ENCODE results near the gene DDX3X. TPM values are rescaled to one million over a fixed set of nuclear protein-coding genes. Genes with fewer than 3 reads are reported as not detected.

DDX3X gene
- polyA plus RNA-seq, 3 donors, result 165 to 280 (median 200) TPM

- H3K36me3 Mint-ChIP-seq, result no peaks in the 10 kb centered on the region
- no peaks in the 10 kb centered on the region for H3K27me3 ChIP-seq (ENCODE audit: control insufficient read depth in 2 of 2, insufficient read depth in 2 of 2, low read length in 2 of 2)
- H3K79me2 ChIP-seq (ENCODE audit: insufficient read depth, low read length), result no peaks in the 10 kb centered on the region
- WGBS (ENCODE audit: insufficient coverage), result no CpG with 5 or more reads among the region's 1 CpG
- peaks cover 0 to 32% (median 0%) of the 10 kb centered on the region in 3 donors for H3K27me3 Mint-ChIP-seq (ENCODE audit: low read depth in 3 of 3)
- no peak overlapping the region for H3K27ac ChIP-seq (ENCODE audit: low read depth in 1 of 2, low read length in 2 of 2)
- no peak overlapping the region for H3K9ac ChIP-seq (ENCODE audit: insufficient read depth, low read length, poor library complexity, severe bottlenecking)
- no peak overlapping the region for H2AFZ ChIP-seq (ENCODE audit: insufficient read depth, low read depth, low read length, poor library complexity, severe bottlenecking)
- peaks cover 20 to 26% of the 10 kb centered on the region in 2 donors for H3K4me1 ChIP-seq (ENCODE audit: control insufficient read depth in 1 of 2, insufficient read depth in 2 of 2, low read length in 2 of 2)
- H3K36me3 ChIP-seq (replicated peaks in 1 of 2; ENCODE audit: control insufficient read depth in 1 of 2, insufficient read depth in 2 of 2, low read length in 2 of 2), result no peaks in the 10 kb centered on the region
- no peaks in the 10 kb centered on the region for H3K9me3 ChIP-seq (replicated peaks in 1 of 2; ENCODE audit: control insufficient read depth in 1 of 2, insufficient read depth in 1 of 2, low read length in 2 of 2)
- H3K4me2 ChIP-seq (replicated peaks; ENCODE audit: extremely low read depth, low read length, poor library complexity, severe bottlenecking), result no peak overlapping the region
- intact Hi-C loops (cut with micrococcal nuclease), result no loop called here
- H3K27ac Mint-ChIP-seq, result no peak overlapping the region
- no peak overlapping the region for H3K4me3 ChIP-seq (replicated peaks in 1 of 3; ENCODE audit: low read depth in 2 of 3, low read length in 3 of 3)
- H3K4me1 Mint-ChIP-seq, result peaks cover 17% of the 10 kb centered on the region
- no peak for DNase-seq
- peaks cover 0 to 5% (median 0%) of the 10 kb centered on the region in 7 donors for H3K9me3 Mint-ChIP-seq
- no peaks in the 10 kb centered on the region for H4K20me1 ChIP-seq (ENCODE audit: insufficient read depth, low read length)
- no peak for TF ChIP-seq CTCF (IDR thresholded peaks at IDR 0.05)
- no peak overlapping the region for H3K4me3 Mint-ChIP-seq
Measured at GRCh38 chrX:41312786-41313185, 21.2 kb upstream of the DDX3X start.

GRCh38 chrX:41313419-41313818, 20.5 kb upstream of the DDX3X start:
- peaks cover 18% of the 10 kb centered on the region for H3K4me1 Mint-ChIP-seq
- Histone ChIP-seq H4K20me1 (ENCODE audit: insufficient read depth, low read length) (no peaks in the 10 kb centered on the region), H3K4me3 (replicated peaks in 1 of 3; ENCODE audit: low read depth in 2 of 3, low read length in 3 of 3) (no peak overlapping the region), H3K4me1 (ENCODE audit: control insufficient read depth in 1 of 2, insufficient read depth in 2 of 2, low read length in 2 of 2) (peaks cover 27 to 31% of the 10 kb centered on the region in 2 donors), H2AFZ (ENCODE audit: insufficient read depth, low read depth, low read length, poor library complexity, severe bottlenecking) (no peak overlapping the region), H3K9me3 (replicated peaks in 1 of 2; ENCODE audit: control insufficient read depth in 1 of 2, insufficient read depth in 1 of 2, low read length in 2 of 2) (no peaks in the 10 kb centered on the region), H3K79me2 (ENCODE audit: insufficient read depth, low read length) (no peaks in the 10 kb centered on the region), H3K27me3 (ENCODE audit: control insufficient read depth in 2 of 2, insufficient read depth in 2 of 2, low read length in 2 of 2) (no peaks in the 10 kb centered on the region), H3K4me2 (replicated peaks; ENCODE audit: extremely low read depth, low read length, poor library complexity, severe bottlenecking) (no peak overlapping the region), H3K9ac (ENCODE audit: insufficient read depth, low read length, poor library complexity, severe bottlenecking) (no peak overlapping the region), H3K36me3 (replicated peaks in 1 of 2; ENCODE audit: control insufficient read depth in 1 of 2, insufficient read depth in 2 of 2, low read length in 2 of 2) (no peaks in the 10 kb centered on the region), H3K27ac (ENCODE audit: low read depth in 1 of 2, low read length in 2 of 2) (no peak overlapping the region)
- no peak overlapping the region for H3K27ac Mint-ChIP-seq
- H3K27me3 Mint-ChIP-seq (ENCODE audit: low read depth in 3 of 3), result peaks cover 0 to 36% (median 0%) of the 10 kb centered on the region in 3 donors
- 92% methylated on average over 2 of the region's 5 CpGs for WGBS (ENCODE audit: insufficient coverage)
- DNase-seq, result no peak
- peaks cover 0 to 7% (median 0%) of the 10 kb centered on the region in 7 donors for H3K9me3 Mint-ChIP-seq
- no peak for TF ChIP-seq CTCF (IDR thresholded peaks at IDR 0.05)
- intact Hi-C loops (cut with micrococcal nuclease), result no loop called here
- no peak overlapping the region for H3K4me3 Mint-ChIP-seq
- no peaks in the 10 kb centered on the region for H3K36me3 Mint-ChIP-seq
